Measurements from ENCODE around the gene CLIP1. TPM values are rescaled to one million over a fixed set of nuclear protein-coding genes. Genes with fewer than 3 reads are reported as not detected.
"Not testable (repeated sequence)": the region's sequence is repeated elsewhere in the genome, so short reads cannot be mapped to it uniquely, and the experiment has no call there.

The CLIP1 gene
- total RNA-seq, result 55.8 and 56.9 TPM in 2 replicates
- long read RNA-seq, partial matches to known transcripts, result 41 of 64 reads
- long read RNA-seq, other reads (novel, unspliced or antisense), result 21 of 64 reads

DNA sequence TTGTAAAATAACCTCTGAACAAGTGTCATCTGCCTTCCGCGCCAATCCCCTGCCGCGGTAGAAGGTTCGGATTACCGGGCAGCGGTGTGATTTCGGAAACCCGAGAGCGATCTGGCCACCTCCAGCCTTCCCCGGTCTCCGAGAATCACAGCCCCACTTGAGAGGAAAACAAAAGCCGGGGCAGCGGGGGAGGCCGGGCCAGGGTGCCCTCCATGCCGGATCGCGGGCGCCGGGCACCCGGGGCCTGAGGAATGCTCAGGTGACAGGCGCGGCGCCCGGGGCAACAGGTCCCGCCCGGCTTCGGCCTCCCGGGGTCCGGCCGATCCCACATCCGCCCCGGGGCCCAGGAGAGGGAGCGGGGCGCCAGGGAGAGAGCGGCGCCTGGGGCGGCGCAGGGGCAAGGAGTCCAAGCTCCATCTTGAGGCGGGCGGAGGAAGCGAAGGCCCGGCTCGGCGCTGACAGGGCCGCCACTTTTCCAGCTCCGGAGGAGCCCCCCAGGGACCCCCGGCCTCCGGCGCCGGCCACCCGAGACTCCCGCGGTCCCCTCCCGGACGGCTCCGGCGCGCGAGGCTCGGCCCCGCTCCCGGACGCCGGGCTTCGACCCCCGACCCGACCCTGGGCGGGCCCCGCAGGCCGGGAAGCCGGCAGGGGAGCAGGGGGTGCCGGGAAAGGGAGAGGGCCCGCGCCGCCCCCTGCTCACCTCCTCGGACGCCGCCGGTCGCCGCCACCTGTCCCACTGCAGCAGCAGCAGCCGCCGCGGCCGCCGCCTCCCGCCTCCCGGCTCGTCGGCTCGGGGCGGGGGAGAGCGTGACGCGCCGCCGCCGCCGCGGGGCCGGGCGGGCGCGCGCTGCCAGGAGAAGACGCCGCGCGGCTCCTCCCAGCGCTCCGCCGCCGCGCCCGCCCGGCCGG is at the start of gene CLIP1:
Gene CLIP1, minus strand, starts transcription at position 849 of the 909 bp plus-strand sequence. CDS start 42,217 bp downstream, outside the sequence.
- TF ChIP-seq, protein P1, sequence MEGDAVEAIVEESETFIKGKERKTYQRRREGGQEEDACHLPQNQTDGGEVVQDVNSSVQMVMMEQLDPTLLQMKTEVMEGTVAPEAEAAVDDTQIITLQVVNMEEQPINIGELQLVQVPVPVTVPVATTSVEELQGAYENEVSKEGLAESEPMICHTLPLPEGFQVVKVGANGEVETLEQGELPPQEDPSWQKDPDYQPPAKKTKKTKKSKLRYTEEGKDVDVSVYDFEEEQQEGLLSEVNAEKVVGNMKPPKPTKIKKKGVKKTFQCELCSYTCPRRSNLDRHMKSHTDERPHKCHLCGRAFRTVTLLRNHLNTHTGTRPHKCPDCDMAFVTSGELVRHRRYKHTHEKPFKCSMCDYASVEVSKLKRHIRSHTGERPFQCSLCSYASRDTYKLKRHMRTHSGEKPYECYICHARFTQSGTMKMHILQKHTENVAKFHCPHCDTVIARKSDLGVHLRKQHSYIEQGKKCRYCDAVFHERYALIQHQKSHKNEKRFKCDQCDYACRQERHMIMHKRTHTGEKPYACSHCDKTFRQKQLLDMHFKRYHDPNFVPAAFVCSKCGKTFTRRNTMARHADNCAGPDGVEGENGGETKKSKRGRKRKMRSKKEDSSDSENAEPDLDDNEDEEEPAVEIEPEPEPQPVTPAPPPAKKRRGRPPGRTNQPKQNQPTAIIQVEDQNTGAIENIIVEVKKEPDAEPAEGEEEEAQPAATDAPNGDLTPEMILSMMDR (conservative IDR thresholded peaks at IDR 0.05), result peak; percentile 51
- H3K9me3 Mint-ChIP-seq, result no peaks in the 10 kb centered on the region
- peaks cover 38% of the 10 kb centered on the region for H3K4me1 Mint-ChIP-seq
- DNase-seq (ENCODE audit: low read depth, low spot score), result peak; percentile 61
- no peaks in the 10 kb centered on the region for H3K27me3 Mint-ChIP-seq (ENCODE audit: low read depth)
- H3K27ac Mint-ChIP-seq (ENCODE audit: unreplicated experiment), result peak within 1 kb of the TSS; percentile 99
- peak within 1 kb of the TSS; percentile 98 for H3K4me3 Mint-ChIP-seq
- no peaks in the 10 kb centered on the region for H3K36me3 Mint-ChIP-seq (ENCODE audit: low read depth)

DNA sequence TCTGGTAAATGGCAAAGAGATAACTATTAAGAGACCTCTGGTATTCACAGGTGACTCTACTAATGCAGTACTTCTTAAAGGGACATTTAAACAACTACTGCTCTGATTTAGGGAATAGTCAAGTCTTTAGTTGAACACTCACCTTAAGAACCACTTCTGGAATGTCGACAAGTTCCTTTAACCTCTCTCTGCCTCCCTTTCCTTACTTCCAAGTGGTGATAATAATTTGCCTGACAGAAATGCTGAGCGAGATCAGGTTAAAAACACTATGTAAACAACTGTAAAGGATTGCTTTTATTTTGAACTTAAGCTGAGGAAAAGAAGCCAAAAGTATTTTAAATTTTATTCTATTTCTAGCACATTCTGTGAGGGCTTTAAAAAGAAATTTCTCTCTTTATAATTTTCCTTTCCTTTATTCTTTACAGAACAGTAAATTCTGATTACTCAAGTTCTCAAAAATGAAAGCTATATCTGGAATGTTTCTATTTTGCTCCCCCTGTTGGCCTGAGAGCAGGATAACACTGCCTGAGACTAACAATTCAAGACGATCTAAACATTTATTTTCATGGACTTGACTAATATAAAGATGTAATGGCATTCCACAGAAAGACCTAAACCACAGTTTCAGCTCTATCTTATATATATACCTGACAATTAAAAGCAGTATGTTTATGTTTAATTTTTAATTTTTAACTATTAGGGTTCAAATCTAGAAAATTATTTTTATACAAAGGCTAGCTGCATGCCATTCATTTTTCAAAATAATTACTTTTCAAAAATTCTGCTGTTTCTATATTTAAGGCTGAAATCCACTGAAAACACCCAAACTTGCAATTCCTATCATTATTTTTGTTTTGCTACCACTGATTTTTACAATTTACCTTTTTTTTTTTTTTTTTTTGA is 49.1 kb upstream of the CLIP1 start:
- no peak overlapping the region for H3K27ac Mint-ChIP-seq (ENCODE audit: unreplicated experiment)

DNA sequence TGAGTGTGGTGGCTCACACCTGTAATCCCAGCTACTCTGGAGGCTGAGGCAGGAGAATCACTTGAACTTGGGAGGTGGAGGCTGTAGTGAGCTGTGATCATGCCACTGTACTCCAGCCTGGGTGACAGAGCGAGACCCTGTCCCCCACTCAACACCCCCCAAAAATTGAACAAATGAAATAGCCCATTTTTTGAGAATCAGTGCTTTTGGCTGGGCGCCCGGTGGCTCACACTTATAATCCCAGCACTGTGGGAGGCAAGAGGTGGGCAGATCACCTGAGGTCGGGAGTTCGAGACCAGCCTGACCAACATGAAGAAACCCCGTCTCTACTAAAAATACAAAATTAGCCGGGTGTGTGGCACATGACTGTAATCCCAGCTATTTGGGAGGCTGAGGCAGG is 48.1 kb upstream of the CLIP1 start:
- DNase-seq (ENCODE audit: low read depth, low spot score); H3K36me3 Mint-ChIP-seq (ENCODE audit: low read depth); H3K27ac Mint-ChIP-seq (ENCODE audit: unreplicated experiment); H3K9me3 Mint-ChIP-seq; H3K4me1 Mint-ChIP-seq; H3K27me3 Mint-ChIP-seq (ENCODE audit: low read depth); H3K4me3 Mint-ChIP-seq: not testable (repeated sequence)

More for the DNA sequence above, 49.1 kb upstream of the CLIP1 start:
- no peak overlapping the region for H3K4me3 Mint-ChIP-seq
- H3K36me3 Mint-ChIP-seq (ENCODE audit: low read depth), result peaks cover 16% of the 10 kb centered on the region
- TF ChIP-seq, protein P1 (conservative IDR thresholded peaks at IDR 0.05), result peak; percentile 93
- H3K9me3 Mint-ChIP-seq, result no peaks in the 10 kb centered on the region
- H3K27me3 Mint-ChIP-seq (ENCODE audit: low read depth), result no peaks in the 10 kb centered on the region
- H3K4me1 Mint-ChIP-seq, result peaks cover 8% of the 10 kb centered on the region
- no peak for DNase-seq (ENCODE audit: low read depth, low spot score)

DNA sequence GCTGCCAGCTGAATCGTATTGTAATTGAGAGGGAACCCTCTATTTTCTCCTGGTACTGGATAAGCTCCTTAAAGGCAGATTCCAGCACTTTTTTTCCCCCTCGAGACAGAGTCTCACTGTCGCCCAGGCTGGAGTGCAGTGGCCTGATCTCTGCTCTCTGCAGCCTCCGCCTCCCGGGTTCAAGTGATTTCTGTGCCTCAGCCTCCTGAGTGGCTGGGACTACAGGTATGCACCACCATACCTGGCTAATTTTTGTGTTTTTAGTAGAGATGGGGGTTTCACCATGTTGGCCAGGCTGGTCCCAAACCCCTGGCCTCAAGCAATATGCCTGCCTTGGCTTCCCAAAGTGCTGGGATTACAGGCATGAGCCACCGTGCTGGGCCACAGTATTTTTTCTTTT is 47.4 kb upstream of the CLIP1 start:
- H3K27ac Mint-ChIP-seq (ENCODE audit: unreplicated experiment), result not testable (repeated sequence)

DNA sequence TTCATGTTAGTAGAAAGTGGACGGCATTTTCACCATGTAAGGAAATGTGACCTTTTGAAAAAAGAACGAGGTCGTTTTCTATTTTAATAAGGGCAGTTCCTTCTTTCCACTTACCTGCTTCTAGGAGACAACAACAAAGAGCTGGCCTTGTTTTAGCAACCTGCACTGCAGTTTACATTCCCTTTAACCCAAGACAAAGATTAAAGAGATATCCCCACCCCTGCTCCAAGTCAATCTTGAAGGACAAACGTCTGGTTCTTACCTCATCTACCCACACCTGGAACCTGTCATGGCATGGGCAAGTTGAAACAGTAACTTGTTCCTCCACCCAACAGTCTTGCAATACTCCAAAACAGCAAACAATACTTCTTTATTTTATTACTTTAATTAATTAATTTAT is 45.5 kb upstream of the CLIP1 start:
- Mint-ChIP-seq H3K36me3 (ENCODE audit: low read depth) (no peaks in the 10 kb centered on the region), H3K27me3 (ENCODE audit: low read depth) (no peaks in the 10 kb centered on the region), H3K27ac (ENCODE audit: unreplicated experiment) (no peak overlapping the region), H3K4me1 (peaks cover 8% of the 10 kb centered on the region), H3K9me3 (no peaks in the 10 kb centered on the region), H3K4me3 (no peak overlapping the region)
- DNase-seq (ENCODE audit: low read depth, low spot score), result no peak
- TF ChIP-seq, protein P1 (conservative IDR thresholded peaks at IDR 0.05), result no peak

More for the DNA sequence above, 47.4 kb upstream of the CLIP1 start:
- H3K9me3 Mint-ChIP-seq; DNase-seq (ENCODE audit: low read depth, low spot score); H3K4me1 Mint-ChIP-seq; H3K4me3 Mint-ChIP-seq; H3K36me3 Mint-ChIP-seq (ENCODE audit: low read depth); H3K27me3 Mint-ChIP-seq (ENCODE audit: low read depth): not testable (repeated sequence)

DNA sequence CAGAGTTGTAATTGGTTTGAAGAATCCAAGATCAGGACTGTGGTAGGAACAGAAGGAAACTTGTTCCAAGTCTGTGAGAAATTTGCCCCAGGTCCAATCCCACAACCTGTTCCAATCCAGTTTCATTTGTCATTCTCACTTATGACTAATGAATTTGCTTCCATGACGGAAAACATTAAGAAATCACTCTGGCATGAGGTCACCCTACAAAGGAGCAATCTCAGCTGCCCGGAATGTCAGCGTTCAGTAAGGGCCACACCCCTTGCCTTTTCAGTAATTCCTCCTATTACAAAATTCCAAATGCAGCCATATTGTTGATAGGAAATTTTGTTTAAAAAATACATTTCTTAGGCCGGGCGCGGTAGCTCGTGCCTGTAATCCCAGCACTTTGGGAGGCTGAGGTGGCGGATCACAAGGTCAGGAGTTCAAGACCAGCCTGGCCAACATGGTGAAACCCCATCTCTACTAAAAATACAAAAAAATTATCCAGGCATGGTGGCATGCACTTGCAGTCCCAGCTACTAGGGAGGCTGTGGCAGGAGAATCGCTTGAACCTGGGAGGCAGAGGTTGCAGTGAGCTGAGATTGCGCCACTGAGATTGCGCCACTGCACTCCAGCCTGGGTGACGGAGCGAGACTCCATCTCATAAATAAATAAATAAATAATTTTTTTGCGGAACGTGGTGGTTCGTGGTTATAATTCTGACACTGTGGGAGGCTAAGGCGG is 42.0 kb upstream of the CLIP1 start:
- peak overlapping the region; percentile 50 for H3K27ac Mint-ChIP-seq (ENCODE audit: unreplicated experiment)
- not testable (repeated sequence) for H3K36me3 Mint-ChIP-seq (ENCODE audit: low read depth); H3K9me3 Mint-ChIP-seq; DNase-seq (ENCODE audit: low read depth, low spot score); H3K4me3 Mint-ChIP-seq; H3K4me1 Mint-ChIP-seq; H3K27me3 Mint-ChIP-seq (ENCODE audit: low read depth)

All from neural crest cell (in vitro differentiated cells).